ENCODE results near the gene NHSL2. TPM values are rescaled to one million over a fixed set of nuclear protein-coding genes. Genes with fewer than 3 reads are reported as not detected.

The NHSL2 gene
- total and polyA plus RNA-seq, 2 experiments from 2014 or later = 4.7 to 9.5 TPM

DNA sequence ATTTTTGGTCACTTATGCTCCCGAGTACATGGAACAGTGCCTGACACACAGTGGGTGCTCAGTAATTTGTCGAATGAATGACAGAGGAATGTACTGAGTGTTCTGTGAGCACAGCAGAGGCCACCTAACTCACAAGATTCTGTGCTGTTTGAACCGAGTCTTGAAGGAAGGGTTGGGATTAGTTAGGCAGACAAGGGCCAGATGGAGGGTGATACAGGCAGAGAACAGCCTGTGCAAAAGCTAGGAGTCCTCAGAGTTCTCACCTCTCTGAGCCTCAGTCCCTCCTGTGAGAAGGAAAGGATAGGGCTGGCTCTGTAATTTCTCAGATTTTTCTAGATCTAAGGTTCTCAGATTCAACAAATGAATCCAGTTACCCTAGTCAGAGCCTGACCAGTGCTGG lies 108.8 kb downstream of the NHSL2 start (continued):
- TF ChIP-seq, protein P1, sequence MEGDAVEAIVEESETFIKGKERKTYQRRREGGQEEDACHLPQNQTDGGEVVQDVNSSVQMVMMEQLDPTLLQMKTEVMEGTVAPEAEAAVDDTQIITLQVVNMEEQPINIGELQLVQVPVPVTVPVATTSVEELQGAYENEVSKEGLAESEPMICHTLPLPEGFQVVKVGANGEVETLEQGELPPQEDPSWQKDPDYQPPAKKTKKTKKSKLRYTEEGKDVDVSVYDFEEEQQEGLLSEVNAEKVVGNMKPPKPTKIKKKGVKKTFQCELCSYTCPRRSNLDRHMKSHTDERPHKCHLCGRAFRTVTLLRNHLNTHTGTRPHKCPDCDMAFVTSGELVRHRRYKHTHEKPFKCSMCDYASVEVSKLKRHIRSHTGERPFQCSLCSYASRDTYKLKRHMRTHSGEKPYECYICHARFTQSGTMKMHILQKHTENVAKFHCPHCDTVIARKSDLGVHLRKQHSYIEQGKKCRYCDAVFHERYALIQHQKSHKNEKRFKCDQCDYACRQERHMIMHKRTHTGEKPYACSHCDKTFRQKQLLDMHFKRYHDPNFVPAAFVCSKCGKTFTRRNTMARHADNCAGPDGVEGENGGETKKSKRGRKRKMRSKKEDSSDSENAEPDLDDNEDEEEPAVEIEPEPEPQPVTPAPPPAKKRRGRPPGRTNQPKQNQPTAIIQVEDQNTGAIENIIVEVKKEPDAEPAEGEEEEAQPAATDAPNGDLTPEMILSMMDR (conservative IDR thresholded peaks at IDR 0.05; ENCODE audit: low read depth in 2 of 2) = no peak
- no peak for TF ChIP-seq ZNF331 (CRISPR knock-in tag; IDR thresholded peaks at IDR 0.05; ENCODE audit: low read depth)
- no peak for TF ChIP-seq EZH2 (IDR thresholded peaks at IDR 0.05; ENCODE audit: low read depth, unreplicated experiment)

DNA sequence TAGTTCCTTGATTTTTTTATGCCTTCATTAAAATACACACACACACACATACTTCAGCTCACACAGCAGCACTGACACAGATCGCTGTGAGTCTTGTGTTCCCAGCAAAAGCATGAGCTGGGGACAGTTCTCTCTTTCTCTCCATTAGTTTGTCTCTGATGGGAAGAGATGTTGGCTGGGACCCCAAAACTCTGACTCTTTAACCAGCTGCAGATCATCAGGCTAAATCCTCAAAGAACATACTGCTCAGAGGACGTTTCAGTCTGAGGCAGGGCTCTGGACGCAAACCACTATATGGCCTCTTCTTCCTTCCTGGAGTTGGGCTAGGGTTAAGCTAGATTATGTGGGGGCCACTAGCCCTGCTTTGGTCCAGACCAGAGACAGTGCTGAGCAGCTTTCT lies 109.6 kb downstream of the NHSL2 start:
- H3K27ac Mint-ChIP-seq = no peak overlapping the region
- Histone ChIP-seq H3K4me2 (no peak overlapping the region), H3K36me3 (ENCODE audit: insufficient read depth) (no peaks in the 10 kb centered on the region), H3F3A (replicated peaks; ENCODE audit: low read depth) (no peaks in the 10 kb centered on the region), H3K27me3 (ENCODE audit: insufficient read depth) (peaks cover 11% of the 10 kb centered on the region), H3K4me3 (no peak overlapping the region), H3K9me2 (ENCODE audit: insufficient read depth) (no peaks in the 10 kb centered on the region), H4K20me1 (replicated peaks; ENCODE audit: insufficient read depth) (no peaks in the 10 kb centered on the region), H2AFZ (no peak overlapping the region), H3K27ac (ENCODE audit: low read depth) (no peak overlapping the region), H3K4me1 (ENCODE audit: insufficient read depth) (no peaks in the 10 kb centered on the region; the same call in 1 of the 2 replicates), H3K79me2 (replicated peaks; ENCODE audit: insufficient read depth) (no peaks in the 10 kb centered on the region)
- peaks cover 6% of the 10 kb centered on the region; the same call in 2 of the 3 replicates for H3K36me3 Mint-ChIP-seq (ENCODE audit: low read depth)
- TF ChIP-seq EZH2 (IDR thresholded peaks at IDR 0.05; ENCODE audit: low read depth, unreplicated experiment) (no peak), ZNF114 (CRISPR knock-in tag; IDR thresholded peaks at IDR 0.05) (no peak), STAT1 (IDR thresholded peaks at IDR 0.05; ENCODE audit: unreplicated experiment) (no peak), CREB1 (CRISPR knock-in tag; IDR thresholded peaks at IDR 0.05; ENCODE audit: low read depth) (no peak), POLR2AphosphoS5 (IDR thresholded peaks at IDR 0.05; ENCODE audit: low read depth) (no peak), EZH2phosphoT487 (IDR thresholded peaks at IDR 0.05; ENCODE audit: unreplicated experiment) (no peak)
- TF ChIP-seq, protein P2, sequence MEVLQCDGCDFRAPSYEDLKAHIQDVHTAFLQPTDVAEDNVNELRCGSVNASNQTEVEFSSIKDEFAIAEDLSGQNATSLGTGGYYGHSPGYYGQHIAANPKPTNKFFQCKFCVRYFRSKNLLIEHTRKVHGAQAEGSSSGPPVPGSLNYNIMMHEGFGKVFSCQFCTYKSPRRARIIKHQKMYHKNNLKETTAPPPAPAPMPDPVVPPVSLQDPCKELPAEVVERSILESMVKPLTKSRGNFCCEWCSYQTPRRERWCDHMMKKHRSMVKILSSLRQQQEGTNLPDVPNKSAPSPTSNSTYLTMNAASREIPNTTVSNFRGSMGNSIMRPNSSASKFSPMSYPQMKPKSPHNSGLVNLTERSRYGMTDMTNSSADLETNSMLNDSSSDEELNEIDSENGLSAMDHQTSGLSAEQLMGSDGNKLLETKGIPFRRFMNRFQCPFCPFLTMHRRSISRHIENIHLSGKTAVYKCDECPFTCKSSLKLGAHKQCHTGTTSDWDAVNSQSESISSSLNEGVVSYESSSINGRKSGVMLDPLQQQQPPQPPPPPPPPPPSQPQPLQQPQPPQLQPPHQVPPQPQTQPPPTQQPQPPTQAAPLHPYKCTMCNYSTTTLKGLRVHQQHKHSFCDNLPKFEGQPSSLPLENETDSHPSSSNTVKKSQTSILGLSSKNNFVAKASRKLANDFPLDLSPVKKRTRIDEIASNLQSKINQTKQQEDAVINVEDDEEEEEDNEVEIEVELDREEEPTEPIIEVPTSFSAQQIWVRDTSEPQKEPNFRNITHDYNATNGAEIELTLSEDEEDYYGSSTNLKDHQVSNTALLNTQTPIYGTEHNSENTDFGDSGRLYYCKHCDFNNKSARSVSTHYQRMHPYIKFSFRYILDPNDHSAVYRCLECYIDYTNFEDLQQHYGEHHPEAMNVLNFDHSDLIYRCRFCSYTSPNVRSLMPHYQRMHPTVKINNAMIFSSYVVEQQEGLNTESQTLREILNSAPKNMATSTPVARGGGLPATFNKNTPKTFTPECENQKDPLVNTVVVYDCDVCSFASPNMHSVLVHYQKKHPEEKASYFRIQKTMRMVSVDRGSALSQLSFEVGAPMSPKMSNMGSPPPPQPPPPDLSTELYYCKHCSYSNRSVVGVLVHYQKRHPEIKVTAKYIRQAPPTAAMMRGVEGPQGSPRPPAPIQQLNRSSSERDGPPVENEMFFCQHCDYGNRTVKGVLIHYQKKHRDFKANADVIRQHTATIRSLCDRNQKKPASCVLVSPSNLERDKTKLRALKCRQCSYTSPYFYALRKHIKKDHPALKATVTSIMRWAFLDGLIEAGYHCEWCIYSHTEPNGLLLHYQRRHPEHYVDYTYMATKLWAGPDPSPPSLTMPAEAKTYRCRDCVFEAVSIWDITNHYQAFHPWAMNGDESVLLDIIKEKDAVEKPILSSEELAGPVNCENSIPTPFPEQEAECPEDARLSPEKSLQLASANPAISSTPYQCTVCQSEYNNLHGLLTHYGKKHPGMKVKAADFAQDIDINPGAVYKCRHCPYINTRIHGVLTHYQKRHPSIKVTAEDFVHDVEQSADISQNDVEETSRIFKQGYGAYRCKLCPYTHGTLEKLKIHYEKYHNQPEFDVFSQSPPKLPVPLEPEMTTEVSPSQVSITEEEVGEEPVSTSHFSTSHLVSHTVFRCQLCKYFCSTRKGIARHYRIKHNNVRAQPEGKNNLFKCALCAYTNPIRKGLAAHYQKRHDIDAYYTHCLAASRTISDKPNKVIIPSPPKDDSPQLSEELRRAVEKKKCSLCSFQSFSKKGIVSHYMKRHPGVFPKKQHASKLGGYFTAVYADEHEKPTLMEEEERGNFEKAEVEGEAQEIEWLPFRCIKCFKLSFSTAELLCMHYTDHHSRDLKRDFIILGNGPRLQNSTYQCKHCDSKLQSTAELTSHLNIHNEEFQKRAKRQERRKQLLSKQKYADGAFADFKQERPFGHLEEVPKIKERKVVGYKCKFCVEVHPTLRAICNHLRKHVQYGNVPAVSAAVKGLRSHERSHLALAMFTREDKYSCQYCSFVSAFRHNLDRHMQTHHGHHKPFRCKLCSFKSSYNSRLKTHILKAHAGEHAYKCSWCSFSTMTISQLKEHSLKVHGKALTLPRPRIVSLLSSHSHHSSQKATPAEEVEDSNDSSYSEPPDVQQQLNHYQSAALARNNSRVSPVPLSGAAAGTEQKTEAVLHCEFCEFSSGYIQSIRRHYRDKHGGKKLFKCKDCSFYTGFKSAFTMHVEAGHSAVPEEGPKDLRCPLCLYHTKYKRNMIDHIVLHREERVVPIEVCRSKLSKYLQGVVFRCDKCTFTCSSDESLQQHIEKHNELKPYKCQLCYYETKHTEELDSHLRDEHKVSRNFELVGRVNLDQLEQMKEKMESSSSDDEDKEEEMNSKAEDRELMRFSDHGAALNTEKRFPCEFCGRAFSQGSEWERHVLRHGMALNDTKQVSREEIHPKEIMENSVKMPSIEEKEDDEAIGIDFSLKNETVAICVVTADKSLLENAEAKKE (CRISPR knock-in tag; IDR thresholded peaks at IDR 0.05) = no peak
- H3K4me1 Mint-ChIP-seq = peaks cover 13% of the 10 kb centered on the region
- no peaks in the 10 kb centered on the region for H3K9me3 Mint-ChIP-seq
- H3K27me3 Mint-ChIP-seq (ENCODE audit: insufficient read depth, low read depth, poor library complexity) = peaks cover 17% of the 10 kb centered on the region
- DNase-seq (ENCODE audit: low spot score) (no peak), ATAC-seq (no peak)
- H3K4me3 Mint-ChIP-seq = no peak overlapping the region

Data from GM23338 (cell line).